Retinal pigment epithelial cell (primary cell): ENCODE data around the gene PRSS57.

ENCODE experiments used
- DNase-seq: peaks from one replicate; pipeline ENCODE4 v3.0.0-alpha.2; 2010; ENCODE audit warnings: low read depth
- H3K4me3 ChIP-seq: 2 replicates; pipeline ENCODE4 v1.5.1; 2011; ENCODE audit warnings: mild to moderate bottlenecking, low read length, control low read depth, moderate library complexity
- TF ChIP-seq, protein P1 (sequence below): conservative IDR thresholded peaks from 2 replicates; pipeline ENCODE4 v1.5.1; 2011; ENCODE audit warnings: low read depth, low read length, control low read depth, inconsistent platforms

Gene PRSS57

DNA sequence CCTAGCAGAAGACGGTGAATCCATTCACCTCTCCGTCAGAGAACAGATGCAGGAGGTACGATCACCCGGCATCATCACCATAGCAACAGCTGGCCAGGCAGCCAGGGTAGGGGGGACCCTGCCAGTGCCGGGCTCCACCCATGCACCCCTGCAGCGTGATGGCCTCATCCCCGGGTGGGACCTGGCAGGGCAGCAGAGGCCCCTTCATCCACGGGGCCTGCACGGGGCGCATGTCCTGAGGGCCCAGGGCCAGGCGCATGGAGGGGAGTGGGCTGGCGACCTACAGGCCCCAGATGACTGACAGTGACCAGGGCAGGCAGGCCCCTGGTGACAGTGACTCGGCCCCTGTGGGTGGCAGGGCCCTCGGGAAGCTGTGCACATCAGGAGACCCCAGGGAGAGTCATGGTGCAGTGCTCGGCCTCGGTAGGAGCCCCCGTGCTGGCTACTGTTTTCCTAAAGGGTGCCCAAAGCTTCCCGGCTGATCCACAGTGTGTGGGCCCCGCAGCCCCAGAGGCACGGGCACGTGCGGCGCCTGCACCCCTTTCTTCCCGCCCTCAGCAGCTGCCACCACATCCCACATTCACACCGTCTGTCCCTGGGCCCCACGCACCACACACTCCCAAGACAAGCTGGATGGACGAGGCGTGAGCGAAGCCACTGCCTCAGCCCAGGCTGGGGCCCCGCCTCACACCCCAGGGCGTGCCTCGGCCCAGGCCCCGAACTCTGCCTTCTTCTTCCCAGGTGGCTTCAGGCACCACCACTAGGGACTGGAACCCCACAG, 37.0 kb downstream of the PRSS57 start:
- TF ChIP-seq, protein P1, sequence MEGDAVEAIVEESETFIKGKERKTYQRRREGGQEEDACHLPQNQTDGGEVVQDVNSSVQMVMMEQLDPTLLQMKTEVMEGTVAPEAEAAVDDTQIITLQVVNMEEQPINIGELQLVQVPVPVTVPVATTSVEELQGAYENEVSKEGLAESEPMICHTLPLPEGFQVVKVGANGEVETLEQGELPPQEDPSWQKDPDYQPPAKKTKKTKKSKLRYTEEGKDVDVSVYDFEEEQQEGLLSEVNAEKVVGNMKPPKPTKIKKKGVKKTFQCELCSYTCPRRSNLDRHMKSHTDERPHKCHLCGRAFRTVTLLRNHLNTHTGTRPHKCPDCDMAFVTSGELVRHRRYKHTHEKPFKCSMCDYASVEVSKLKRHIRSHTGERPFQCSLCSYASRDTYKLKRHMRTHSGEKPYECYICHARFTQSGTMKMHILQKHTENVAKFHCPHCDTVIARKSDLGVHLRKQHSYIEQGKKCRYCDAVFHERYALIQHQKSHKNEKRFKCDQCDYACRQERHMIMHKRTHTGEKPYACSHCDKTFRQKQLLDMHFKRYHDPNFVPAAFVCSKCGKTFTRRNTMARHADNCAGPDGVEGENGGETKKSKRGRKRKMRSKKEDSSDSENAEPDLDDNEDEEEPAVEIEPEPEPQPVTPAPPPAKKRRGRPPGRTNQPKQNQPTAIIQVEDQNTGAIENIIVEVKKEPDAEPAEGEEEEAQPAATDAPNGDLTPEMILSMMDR = no peak
- no peak for DNase-seq
- no peak overlapping the region for H3K4me3 ChIP-seq

DNA sequence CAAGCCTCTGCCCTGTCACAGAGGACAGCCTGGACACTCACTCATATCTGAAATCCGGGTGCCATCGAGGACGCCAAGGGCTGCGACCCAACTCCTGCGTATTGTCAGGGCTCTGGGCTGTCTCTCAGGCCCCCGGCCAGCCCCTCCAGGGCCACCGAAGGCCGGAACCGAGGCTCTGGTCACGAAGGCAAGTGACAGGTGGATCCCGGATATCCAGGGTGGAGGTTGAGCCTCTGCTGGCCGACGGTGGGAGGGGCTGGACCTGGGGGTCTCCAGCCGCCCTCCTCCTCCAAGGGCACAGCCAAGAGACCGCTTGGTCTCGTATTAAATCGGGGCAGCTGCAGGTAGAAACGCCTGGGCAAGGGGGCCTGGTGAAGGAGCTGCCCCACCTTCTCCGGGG, 37.6 kb downstream of the PRSS57 start:
- TF ChIP-seq, protein P1 = no peak
- no peak overlapping the region for H3K4me3 ChIP-seq

DNA sequence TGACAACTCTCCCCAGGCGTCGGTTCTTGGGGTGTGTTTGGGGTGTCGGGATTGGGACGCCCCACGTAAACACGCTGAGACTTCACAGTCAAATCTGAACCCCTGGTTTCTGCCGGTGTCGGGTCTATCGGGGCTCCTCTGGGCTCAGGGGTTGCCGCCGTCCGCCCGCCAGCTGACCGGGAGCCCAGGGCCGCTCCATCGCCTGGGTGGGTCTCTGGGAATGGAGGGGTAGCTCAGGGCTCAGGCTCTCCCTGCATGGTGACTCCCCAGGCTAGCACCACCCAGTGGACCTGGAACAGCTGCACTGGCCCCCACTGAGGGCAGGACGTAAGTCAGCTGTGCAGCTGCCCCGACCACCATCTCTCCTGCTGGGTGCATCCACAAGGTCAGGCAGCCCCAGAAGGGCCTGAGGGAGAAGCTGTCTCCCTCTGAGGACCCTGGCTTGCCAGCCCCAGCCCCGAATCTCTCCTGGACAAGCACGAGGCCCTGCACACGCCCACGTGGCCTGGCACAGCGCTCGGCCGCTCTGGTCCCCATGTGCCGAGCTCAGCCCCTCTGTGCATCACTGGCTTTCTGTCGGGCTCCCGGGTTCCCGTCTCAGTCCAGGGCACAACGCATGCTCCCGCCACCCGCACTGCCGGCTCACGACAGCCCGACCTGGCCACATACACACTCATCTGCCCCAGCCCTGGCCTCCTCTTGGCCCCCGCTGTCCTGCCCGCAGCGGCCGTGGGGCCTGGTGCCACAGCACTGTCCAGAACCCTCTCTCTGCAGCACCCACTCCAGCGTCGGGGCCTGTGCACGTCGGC, 38.3 kb downstream of the PRSS57 start:
- DNase-seq = no peak
- H3K4me3 ChIP-seq = no peak overlapping the region
- TF ChIP-seq, protein P1 = no peak

More for the DNA sequence above, 37.6 kb downstream of the PRSS57 start:
- DNase-seq = no peak

DNA sequence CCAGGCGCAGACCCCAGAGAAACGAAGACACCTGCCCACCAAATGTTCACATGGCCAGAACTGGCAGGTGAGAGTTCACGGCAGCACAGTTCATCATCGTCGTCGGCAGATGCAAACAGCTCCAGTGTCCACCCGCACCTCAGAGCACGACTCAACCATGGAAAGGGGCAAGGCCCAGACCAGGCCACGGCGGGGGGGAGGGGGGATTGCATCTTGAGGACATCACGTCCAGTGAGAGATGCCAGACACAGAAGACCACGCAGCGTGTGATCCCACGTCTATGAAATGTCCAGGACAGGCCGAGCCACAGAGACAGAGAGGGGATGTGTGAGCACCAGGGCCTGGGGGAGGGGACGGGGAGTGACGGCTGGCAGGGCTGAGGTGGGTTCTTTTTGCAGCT, 39.6 kb downstream of the PRSS57 start:
- DNase-seq = no peak
- TF ChIP-seq, protein P1 = no peak
- H3K4me3 ChIP-seq = no peak overlapping the region

DNA sequence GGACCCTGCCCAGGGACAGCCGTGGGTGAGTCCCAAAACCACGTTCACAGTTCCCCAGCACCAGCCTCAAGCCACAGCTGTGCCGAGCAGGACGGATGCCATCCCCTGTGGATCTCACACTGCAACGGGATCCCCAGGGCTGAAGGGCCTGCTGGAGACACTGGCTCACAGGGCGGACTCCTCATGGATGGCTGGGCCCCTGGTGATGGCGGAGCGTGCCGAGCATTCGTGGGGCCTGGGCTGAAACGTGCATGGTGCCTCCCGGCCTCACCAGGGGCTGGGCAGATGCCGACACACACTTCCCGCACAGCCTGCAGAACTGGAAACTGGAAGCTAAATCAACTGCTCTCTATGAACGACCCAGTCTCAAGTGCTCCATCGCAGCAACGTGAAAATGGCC, 41.8 kb downstream of the PRSS57 start:
- H3K4me3 ChIP-seq = no peak overlapping the region
- TF ChIP-seq, protein P1 = no peak
- no peak for DNase-seq

DNA sequence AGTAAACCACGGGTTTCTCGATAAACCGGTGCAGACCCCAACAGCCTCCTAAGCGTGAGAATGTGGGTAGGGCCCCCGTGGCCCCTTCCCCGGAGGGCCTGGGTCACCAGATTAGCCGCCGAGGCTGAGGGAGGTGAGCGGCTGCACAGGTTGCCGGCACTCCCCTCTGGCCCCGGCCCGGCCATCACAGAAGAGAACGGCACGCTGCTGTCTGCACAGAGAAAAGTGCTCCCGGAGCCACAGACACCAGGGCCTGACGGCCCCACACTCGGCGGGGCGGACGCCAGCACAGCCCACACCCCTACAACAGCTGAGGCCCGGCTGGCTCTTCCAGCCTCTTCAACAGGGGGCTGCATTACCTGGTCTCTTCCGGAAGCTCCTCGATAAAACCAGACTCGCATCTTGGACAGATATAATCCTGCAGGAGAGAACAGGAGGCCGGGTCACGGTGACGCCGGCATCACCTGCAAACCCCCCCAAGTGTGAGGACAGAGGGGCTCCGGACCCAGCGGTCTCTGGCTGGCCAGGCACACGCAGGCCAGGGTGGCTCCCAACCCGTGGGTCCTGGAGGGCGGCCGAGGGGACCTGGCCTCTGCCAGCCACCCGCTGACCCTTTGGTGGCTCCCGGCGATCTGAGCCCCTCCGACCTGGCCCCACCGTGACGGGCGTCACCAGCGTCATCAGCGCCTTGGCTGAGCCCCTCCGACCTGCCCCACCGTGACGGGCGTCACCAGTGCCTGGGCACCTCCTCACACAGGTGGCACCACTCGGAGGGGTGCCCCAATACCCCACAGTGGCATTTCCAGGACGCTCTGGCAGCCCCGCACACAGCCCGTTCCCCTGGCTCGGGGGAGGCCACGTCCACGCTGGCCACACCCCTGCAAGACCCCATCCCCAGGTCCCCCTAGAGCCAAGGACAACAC, 42.5 kb downstream of the PRSS57 start:
- H3K4me3 ChIP-seq = no peak overlapping the region
- TF ChIP-seq, protein P1 = no peak
- no peak for DNase-seq
